HepG2 (cell line): ENCODE results near the gene ACSF3. TPM values are rescaled to one million over a fixed set of nuclear protein-coding genes. Genes with fewer than 3 reads are reported as not detected.
A peak's percentile ranks its signal among the peaks of the same experiment; 100 is the strongest.

Experiments used
- DZIP1 ChIP-seq: sonication (generic); formaldehyde crosslinking; IDR thresholded peaks from 2 replicates; pipeline ENCODE4 v1.5.0; 2020; ENCODE audit warnings: mild to moderate bottlenecking, missing genetic modification reagents
- FOXO1 ChIP-seq: sonication (generic); formaldehyde crosslinking; IDR thresholded peaks from 2 replicates; pipeline ENCODE4 v1.4.0; 2020; ENCODE audit warnings: missing genetic modification reagents
- JUN ChIP-seq: sonication (generic); formaldehyde crosslinking; IDR thresholded peaks from 2 replicates; pipeline ENCODE4 v1.4.0; 2020; ENCODE audit warnings: mild to moderate bottlenecking, missing genetic modification reagents
- KAT7 ChIP-seq: IDR thresholded peaks from 2 replicates; pipeline ENCODE4 v1.6.1; 2018; ENCODE audit warnings: borderline replicate concordance, missing compliant biosample characterization
- NFYB ChIP-seq: sonication (generic); formaldehyde crosslinking; IDR thresholded peaks from 2 replicates; pipeline ENCODE4 v1.4.0; 2020; ENCODE audit warnings: missing genetic modification reagents
- POLR2G ChIP-seq: fragments of 200-400 bp; formaldehyde crosslinking; IDR thresholded peaks from 2 replicates; pipeline ENCODE4 v1.6.1; 2018; ENCODE audit warnings: mild to moderate bottlenecking, low read depth, low read length, moderate library complexity
- REL ChIP-seq: sonication (generic); formaldehyde crosslinking; conservative IDR thresholded peaks from 2 replicates; pipeline ENCODE4 v1.8.0; 2022; ENCODE audit warnings: mild to moderate bottlenecking, missing genetic modification reagents, moderate library complexity
- RERE ChIP-seq: IDR thresholded peaks from 2 replicates; pipeline ENCODE4 v1.6.1; 2016; ENCODE audit warnings: low read depth, missing genetic modification reagents, missing compliant biosample characterization
- SOX13 ChIP-seq, 3 experiments: fragments of 450-650 bp in 1 of 3; sonication (generic) in 1 of 3; formaldehyde crosslinking in 1 of 3; IDR thresholded peaks in 2 of 3; conservative IDR thresholded peaks in 1 of 3; 2 replicates each; pipeline versions ENCODE4 v1.5.0 to v1.6.1; 2016 to 2020; ENCODE audit warnings: antibody characterized with exemption in 1 of 3, mild to moderate bottlenecking in 1 of 3, missing compliant biosample characterization in 1 of 3, missing genetic modification reagents in 1 of 3, moderate library complexity in 1 of 3
- ZFP90 ChIP-seq: sonication (generic); formaldehyde crosslinking; IDR thresholded peaks from 2 replicates; pipeline ENCODE4 v1.8.0; 2022; ENCODE audit warnings: missing genetic modification reagents, mild to moderate bottlenecking, inconsistent platforms, borderline replicate concordance
- ZNF121 ChIP-seq: sonication (generic); formaldehyde crosslinking; IDR thresholded peaks from 2 replicates; pipeline ENCODE4 v1.5.0; 2020; ENCODE audit warnings: mild to moderate bottlenecking, missing genetic modification reagents
- ZNF609 ChIP-seq: sonication (generic); formaldehyde crosslinking; IDR thresholded peaks from 2 replicates; pipeline ENCODE4 v1.4.0; 2020; ENCODE audit warnings: mild to moderate bottlenecking, missing genetic modification reagents, borderline replicate concordance
- ZNF660 ChIP-seq: sonication (generic); formaldehyde crosslinking; IDR thresholded peaks from 2 replicates; pipeline ENCODE4 v1.5.1; 2020; ENCODE audit warnings: mild to moderate bottlenecking, low read depth, missing genetic modification reagents, borderline replicate concordance
- ZNF709 ChIP-seq: sonication (generic); formaldehyde crosslinking; IDR thresholded peaks from 2 replicates; pipeline ENCODE4 v1.5.0; 2020; ENCODE audit warnings: mild to moderate bottlenecking, missing genetic modification reagents
- ZNF75D ChIP-seq: sonication (generic); formaldehyde crosslinking; IDR thresholded peaks from 2 replicates; pipeline ENCODE4 v1.8.1; 2023; ENCODE audit warnings: missing genetic modification reagents, mild to moderate bottlenecking, borderline replicate concordance
- polyA plus RNA-seq, 8 experiments: library from polyadenylated mRNA; depleted of rRNA in 3 of 8; stranded (reverse) in 7 of 8; unstranded in 1 of 8; fragments of >200 nt; fragmentation: Illumina TruSeq in 4 of 8; extraction: Trizol in 4 of 8; gene quantifications; 2 replicates each; pipeline versions ENCODE4 v1.2.1 to v1.2.3, GENCODE V29; 2011 to 2016; ENCODE audit warnings: low read depth in 4 of 8, missing spikeins in 1 of 8, mixed read lengths in 1 of 8; ENCODE audit not compliant: insufficient read depth in 1 of 8
- total RNA-seq, 5 experiments: library from RNA; depleted of rRNA; stranded (reverse); fragments of >200 nt; fragmentation: Illumina TruSeq; extraction: Trizol; gene quantifications; 2 replicates each; pipeline ENCODE4 v1.2.3, GENCODE V29; 2016; ENCODE audit warnings: low read depth in 1 of 5

ACSF3 gene
- total and polyA plus RNA-seq, 2 of the 13 experiments (the other 11 are each of a cell fraction or from before 2014, with no cell fraction given): 14.9 to 30.6 TPM

- TF ChIP-seq ZNF609 (CRISPR knock-in tag): no peak
- TF ChIP-seq SOX13 (IDR thresholded peaks at IDR 0.05): no peak
- TF ChIP-seq SOX13 (CRISPR knock-in tag; conservative IDR thresholded peaks at IDR 0.05 in 1 of 2, IDR thresholded peaks at IDR 0.05 in 1 of 2): no peak
- TF ChIP-seq ZNF121 (CRISPR knock-in tag): no peak
- TF ChIP-seq NFYB (CRISPR knock-in tag): no peak
- no peak for TF ChIP-seq RERE (CRISPR knock-in tag)
- TF ChIP-seq KAT7: no peak
- TF ChIP-seq JUN (CRISPR knock-in tag): no peak
- TF ChIP-seq DZIP1: 0 out of 2 replicates have a peak, but pooled peaks have one; percentile 61
- TF ChIP-seq ZNF660 (CRISPR knock-in tag): no peak
- no peak for TF ChIP-seq ZNF75D (CRISPR knock-in tag)
- no peak for TF ChIP-seq ZFP90 (CRISPR knock-in tag)
- peak; percentile 19; the same call in 1 of the 2 replicates for TF ChIP-seq ZNF709 (CRISPR knock-in tag)
- no peak for TF ChIP-seq FOXO1 (CRISPR knock-in tag)
- no peak for TF ChIP-seq REL (CRISPR knock-in tag)
- no peak for TF ChIP-seq POLR2G
These were observed 73.2 kb downstream of the ACSF3 start (continued) for GRCh38 chr16:89166696-89167424.
